ENCODE results near the gene PRICKLE3.
"Not testable (repeated sequence)": the region's sequence is repeated elsewhere in the genome, so short reads cannot be mapped to it uniquely, and the experiment has no call there.

- not testable (repeated sequence) for TF ChIP-seq CTCF (conservative IDR thresholded peaks at IDR 0.05 in 1 of 2, IDR thresholded peaks at IDR 0.05 in 1 of 2; ENCODE audit: low read depth in 1 of 2, low read length in 2 of 2); EZH2 (IDR thresholded peaks at IDR 0.05; ENCODE audit: low read length, missing control alignments)
Measured at GRCh38 chrX:49149291-49149690, 36.9 kb downstream of the PRICKLE3 start.

All from fibroblast of lung (primary cell).